Pancreas (tissue), 10 donors: ENCODE results near the gene OR1J4. TPM values are rescaled to one million over a fixed set of nuclear protein-coding genes. Genes with fewer than 3 reads are reported as not detected.
"Not testable (repeated sequence)": the region's sequence is repeated elsewhere in the genome, so short reads cannot be mapped to it uniquely, and the experiment has no call there.

Experiments
- ATAC-seq, 4 donors: fragments of 200-7000 bp; cut with Tn5 transposase; one replicate each; pipeline versions ENCODE4 v1.8.0 to v1.9.1; 2020; ENCODE audit warnings: mild to moderate bottlenecking in 4 of 4, moderate library complexity in 4 of 4
- DNase-seq, 6 donors: peaks; one replicate each; pipeline ENCODE4 v3.0.0-alpha.2; 2020
- FAIRE-seq: peaks from 2 replicates; lab custom pipeline; 2012; peaks lifted over from hg19 to GRCh38; lab: Jason Lieb, UNC
- H3K27ac ChIP-seq, 4 donors: fragments of 200-600 bp; sonication (generic); 1 replicate in 3 of 4; 2 replicates in 1 of 4; pipeline versions ENCODE4 v1.5.0 to v1.8.0; 2020
- H3K27me3 ChIP-seq, 4 donors: fragments of 200-600 bp; one replicate each; pipeline ENCODE4 v1.8.0; 2021
- H3K36me3 ChIP-seq, 3 donors: fragments of 200-600 bp; sonication (generic) in 1 of 3; one replicate each; pipeline versions ENCODE4 v1.5.0 to v1.8.0; 2020 to 2021
- H3K4me1 ChIP-seq, 3 donors: fragments of 200-600 bp; one replicate each; pipeline ENCODE4 v1.8.0; 2021
- H3K4me3 ChIP-seq, 4 donors: fragments of 200-600 bp; sonication (generic) in 2 of 4; one replicate each; pipeline versions ENCODE4 v1.5.0 to v1.8.0; 2020 to 2021
- H3K9me3 ChIP-seq, 4 donors: fragments of 200-600 bp; one replicate each; pipeline ENCODE4 v1.8.0; 2021
- WGBS, 2 donors: extraction: QIAGEN DNeasy Blood & Tissue Kit; methylation state at CpG; one replicate each; pipeline ENCODE4 v1.1.7; 2013; 5-methylcytosine and 5-hydroxymethylcytosine counted together
- intact Hi-C, 3 donors: fragments of 100-400 bp; cut with DNase I; formaldehyde crosslinking; loops; one replicate each; pipeline versions ENCODE4 v1.11.1 to v1.14.2; 2022
- polyA plus RNA-seq, 2 donors: library from polyadenylated mRNA; stranded (reverse); fragments of 200-250 nt; gene quantifications; one replicate each; pipeline ENCODE4 v1.2.3, GENCODE V29; 2013
- total RNA-seq, 6 donors: library from RNA; stranded (reverse); fragmentation: NEBNext Ultra II Directional in 4 of 6; extraction: Animal tissue kit (Norgen Biotek cat#: 25700) in 4 of 6; gene quantifications; one replicate each; pipeline versions ENCODE4 v1.2.1 to v1.2.4, GENCODE V29; 2021 to 2023
- TF ChIP-seq, protein P1 (sequence below), 4 donors: fragments of 200-600 bp; sonication (generic) in 3 of 4; IDR thresholded peaks; one replicate each; pipeline versions ENCODE4 v1.5.0 to v1.8.0; 2021; ENCODE audit warnings: antibody characterized with exemption in 4 of 4
- donor health status: healthy with polysubstance abuse.
- donor health status: DM: no; HTN: no; CAD: no; lungs with moderate emphysema.
- donor health status: DM: no; HTN: no; CAD: no.
- donor health status: control.
- donor health status: control.
- donor health status: Bipolar disorder and iron deficiency.
- donor health status: DM: yes; HTN: yes; CAD: no.
- donor health status: DM: no; HTN: no; CAD: no.
- donor health status: DM: no; HTN: no; CAD: no.
- donor health status: DM: yes; HTN: yes; CAD: no.

OR1J4 gene
- total and polyA plus RNA-seq, 8 donors = not detected

DNA sequence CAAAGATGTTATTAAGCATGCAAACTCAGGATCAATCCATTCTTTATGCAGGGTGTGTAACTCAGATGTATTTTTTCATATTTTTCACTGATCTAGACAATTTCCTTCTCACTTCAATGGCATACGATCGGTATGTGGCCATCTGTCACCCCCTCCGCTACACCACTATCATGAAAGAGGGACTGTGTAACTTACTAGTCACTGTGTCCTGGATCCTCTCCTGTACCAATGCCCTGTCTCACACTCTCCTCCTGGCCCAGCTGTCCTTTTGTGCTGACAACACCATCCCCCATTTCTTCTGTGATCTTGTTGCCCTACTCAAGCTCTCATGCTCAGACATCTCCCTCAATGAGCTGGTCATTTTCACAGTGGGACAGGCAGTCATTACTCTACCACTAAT is 435 bp downstream of the OR1J4 start:
- WGBS, 2 donors = 66 to 91% methylated on average over 3 of the region's 3 CpGs
- FAIRE-seq (no peak), ATAC-seq (no peak), DNase-seq (no peak)
- intact Hi-C loops = no loop called here
- H3K36me3 ChIP-seq = no peaks in the 10 kb centered on the region
- H3K4me3 ChIP-seq = no peak overlapping the region
- H3K4me1 ChIP-seq = no peaks in the 10 kb centered on the region
- peaks cover 0 to 4% (median 0%) of the 10 kb centered on the region in 4 donors for H3K27me3 ChIP-seq
- H3K9me3 ChIP-seq = no peaks in the 10 kb centered on the region
- H3K27ac ChIP-seq = no peak overlapping the region
- TF ChIP-seq, protein P1, sequence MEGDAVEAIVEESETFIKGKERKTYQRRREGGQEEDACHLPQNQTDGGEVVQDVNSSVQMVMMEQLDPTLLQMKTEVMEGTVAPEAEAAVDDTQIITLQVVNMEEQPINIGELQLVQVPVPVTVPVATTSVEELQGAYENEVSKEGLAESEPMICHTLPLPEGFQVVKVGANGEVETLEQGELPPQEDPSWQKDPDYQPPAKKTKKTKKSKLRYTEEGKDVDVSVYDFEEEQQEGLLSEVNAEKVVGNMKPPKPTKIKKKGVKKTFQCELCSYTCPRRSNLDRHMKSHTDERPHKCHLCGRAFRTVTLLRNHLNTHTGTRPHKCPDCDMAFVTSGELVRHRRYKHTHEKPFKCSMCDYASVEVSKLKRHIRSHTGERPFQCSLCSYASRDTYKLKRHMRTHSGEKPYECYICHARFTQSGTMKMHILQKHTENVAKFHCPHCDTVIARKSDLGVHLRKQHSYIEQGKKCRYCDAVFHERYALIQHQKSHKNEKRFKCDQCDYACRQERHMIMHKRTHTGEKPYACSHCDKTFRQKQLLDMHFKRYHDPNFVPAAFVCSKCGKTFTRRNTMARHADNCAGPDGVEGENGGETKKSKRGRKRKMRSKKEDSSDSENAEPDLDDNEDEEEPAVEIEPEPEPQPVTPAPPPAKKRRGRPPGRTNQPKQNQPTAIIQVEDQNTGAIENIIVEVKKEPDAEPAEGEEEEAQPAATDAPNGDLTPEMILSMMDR (IDR thresholded peaks at IDR 0.05) = no peak

GRCh38 chr9:122526602-122527001 is 7.7 kb downstream of the OR1J4 start:
- intact Hi-C loops = no loop called here
- no peak for FAIRE-seq
- no peak for DNase-seq
- WGBS, 2 donors = 64 to 72% methylated on average over 10 of the region's 10 CpGs
- H3K27ac ChIP-seq = no peak overlapping the region
- ATAC-seq = no peak
- peaks cover 0 to 4% (median 0%) of the 10 kb centered on the region in 4 donors for H3K27me3 ChIP-seq
- no peaks in the 10 kb centered on the region for H3K36me3 ChIP-seq
- H3K9me3 ChIP-seq = no peaks in the 10 kb centered on the region
- TF ChIP-seq, protein P1 (IDR thresholded peaks at IDR 0.05) = no peak
- no peaks in the 10 kb centered on the region for H3K4me1 ChIP-seq
- no peak overlapping the region for H3K4me3 ChIP-seq

DNA sequence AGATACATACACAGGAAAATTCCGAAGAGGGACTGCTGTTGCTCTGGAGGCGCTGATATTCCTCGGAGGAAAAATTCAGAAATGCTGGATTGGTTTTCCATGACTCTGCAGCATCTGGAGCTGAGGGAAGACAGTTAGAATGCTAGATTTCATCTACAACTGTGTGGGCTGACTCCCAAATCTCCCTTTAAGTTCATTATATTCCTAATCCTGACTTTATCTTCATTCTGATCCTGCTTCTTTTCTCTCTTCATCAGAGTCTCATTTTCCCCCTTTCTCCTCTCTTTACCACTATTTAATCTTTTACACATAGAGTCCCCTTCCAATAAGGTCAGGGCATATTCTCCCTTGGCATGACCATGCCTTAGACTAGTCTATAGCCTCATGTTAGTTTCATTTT is 8.3 kb downstream of the OR1J4 start, which contains the start of gene OR1N1:
Gene OR1N1, minus strand, starts transcription at position 101 of the 400 bp plus-strand sequence. Its CDS starts 0 bp downstream, at position 101.
- ATAC-seq (no peak), DNase-seq (no peak), FAIRE-seq (no peak)
- no peak within 1 kb of the TSS for H3K4me3 ChIP-seq
- H3K27me3 ChIP-seq = peaks cover 0 to 4% (median 0%) of the 10 kb centered on the region in 4 donors
- no peaks in the 10 kb centered on the region for H3K9me3 ChIP-seq
- H3K36me3 ChIP-seq = no peaks in the 10 kb centered on the region
- intact Hi-C loops = no loop called here
- H3K27ac ChIP-seq = no peak within 1 kb of the TSS
- no peaks in the 10 kb centered on the region for H3K4me1 ChIP-seq
- TF ChIP-seq, protein P1 (IDR thresholded peaks at IDR 0.05) = no peak
- WGBS, 2 donors = 78 to 80% methylated on average over 3 of the region's 3 CpGs

GRCh38 chr9:122531157-122531556 is 12.2 kb downstream of the OR1J4 start:
- FAIRE-seq, DNase-seq, intact Hi-C loops, H3K27me3 ChIP-seq, ATAC-seq, H3K4me3 ChIP-seq, H3K9me3 ChIP-seq, H3K4me1 ChIP-seq, H3K27ac ChIP-seq, H3K36me3 ChIP-seq: not testable (repeated sequence)
- WGBS, 2 donors = 37 to 42% methylated on average over 4 of the region's 4 CpGs

- no peak for ATAC-seq
- FAIRE-seq = no peak
- Histone ChIP-seq H3K36me3 (no peaks in the 10 kb centered on the region), H3K9me3 (no peaks in the 10 kb centered on the region), H3K27me3 (no peaks in the 10 kb centered on the region), H3K27ac (no peak overlapping the region), H3K4me3 (no peak overlapping the region), H3K4me1 (no peaks in the 10 kb centered on the region)
- WGBS, 2 donors = 90 to 96% methylated on average over 1 of the region's 1 CpG
- TF ChIP-seq, protein P1 (IDR thresholded peaks at IDR 0.05) = no peak
- DNase-seq = no peak
- intact Hi-C loops = no loop called here
Observed at GRCh38 chr9:122536134-122536533, 17.2 kb downstream of the OR1J4 start.

DNA sequence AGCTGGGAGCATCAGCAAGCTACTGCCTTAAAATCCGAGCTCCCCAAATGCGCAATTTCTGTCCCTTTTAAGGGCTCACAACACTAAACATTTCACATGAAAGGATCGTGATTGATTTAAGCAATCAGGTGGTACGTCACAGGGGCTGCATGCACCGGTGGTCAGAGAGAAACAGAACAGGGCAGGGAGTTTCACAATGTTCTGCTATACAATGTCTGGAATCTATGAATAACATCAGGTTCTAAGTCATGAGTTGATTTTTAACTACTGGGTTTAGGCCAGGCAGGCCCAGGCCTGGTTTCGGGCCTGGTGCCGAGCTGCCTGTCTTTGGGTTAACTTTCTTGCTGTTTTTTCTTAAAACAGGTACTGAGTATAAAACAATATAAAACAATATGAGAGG is 18.1 kb downstream of the OR1J4 start:
- H3K9me3 ChIP-seq, H3K4me3 ChIP-seq, H3K36me3 ChIP-seq, FAIRE-seq, intact Hi-C loops, H3K4me1 ChIP-seq, DNase-seq, H3K27me3 ChIP-seq, ATAC-seq, H3K27ac ChIP-seq: not testable (repeated sequence)
- WGBS, 2 donors = 47 to 51% methylated on average over 7 of the region's 7 CpGs
